Astrocyte (in vitro differentiated cells and primary cell): ENCODE measurements around the gene DNAJC6. TPM values are rescaled to one million over a fixed set of nuclear protein-coding genes. Genes with fewer than 3 reads are reported as not detected.

Experiments used
- DNase-seq: peaks from one replicate; pipeline ENCODE4 v3.0.0-alpha.2; 2010; ENCODE audit warnings: low read depth
- FAIRE-seq: peaks from 2 replicates; lab custom pipeline; 2011; peaks lifted over from hg19 to GRCh38; lab: Jason Lieb, UNC
- H2AFZ ChIP-seq: 2 replicates; pipeline ENCODE4 v1.6.0; 2012; ENCODE audit warnings: low read depth, low read length, inconsistent platforms
- H3K27ac ChIP-seq: 2 replicates; pipeline ENCODE4 v1.5.1; 2011; ENCODE audit warnings: low read depth, low read length, inconsistent platforms
- H3K27me3 ChIP-seq: 2 replicates; pipeline ENCODE4 v1.6.0; 2011; ENCODE audit warnings: low read length, inconsistent platforms; ENCODE audit not compliant: insufficient read depth
- H3K36me3 ChIP-seq: 2 replicates; pipeline ENCODE4 v1.5.1; 2011; ENCODE audit warnings: low read length, inconsistent platforms; ENCODE audit not compliant: insufficient read depth
- H3K4me1 ChIP-seq: 2 replicates; pipeline ENCODE4 v1.5.1; 2011; ENCODE audit warnings: low read length, inconsistent platforms; ENCODE audit not compliant: insufficient read depth
- H3K4me2 ChIP-seq: 2 replicates; pipeline ENCODE4 v1.6.0; 2012; ENCODE audit warnings: low read length, inconsistent platforms
- H3K4me3 ChIP-seq: 2 replicates; pipeline ENCODE4 v1.5.1; 2011; ENCODE audit warnings: low read depth, mild to moderate bottlenecking, low read length, inconsistent platforms; ENCODE audit not compliant: insufficient read depth
- H3K79me2 ChIP-seq: 2 replicates; pipeline ENCODE4 v1.6.0; 2012; ENCODE audit warnings: mild to moderate bottlenecking, low read length, inconsistent platforms; ENCODE audit not compliant: insufficient read depth
- H3K9ac ChIP-seq: 2 replicates; pipeline ENCODE4 v1.6.0; 2012; ENCODE audit warnings: mild to moderate bottlenecking, low read length, inconsistent platforms
- H3K9me3 ChIP-seq: 2 replicates; pipeline ENCODE4 v1.5.1; 2012; ENCODE audit warnings: low read depth, mild to moderate bottlenecking, low read length, inconsistent platforms; ENCODE audit not compliant: insufficient read depth
- H4K20me1 ChIP-seq: 2 replicates; pipeline ENCODE4 v1.6.0; 2012; ENCODE audit warnings: low read length, inconsistent platforms; ENCODE audit not compliant: insufficient read depth
- H3K27ac Mint-ChIP-seq: one replicate; pipeline ENCODE4 v1.8.0; 2021; ENCODE audit warnings: mild to moderate bottlenecking, mixed read lengths; ENCODE audit not compliant: unreplicated experiment
- H3K27me3 Mint-ChIP-seq: one replicate; pipeline ENCODE4 v1.8.0; 2021; ENCODE audit warnings: low read depth, mixed read lengths; ENCODE audit not compliant: unreplicated experiment
- H3K36me3 Mint-ChIP-seq: one replicate; pipeline ENCODE4 v1.8.0; 2021; ENCODE audit warnings: low read depth, mixed read lengths; ENCODE audit not compliant: unreplicated experiment
- H3K4me1 Mint-ChIP-seq: one replicate; pipeline ENCODE4 v1.8.0; 2021; ENCODE audit warnings: low read depth, mixed read lengths; ENCODE audit not compliant: unreplicated experiment
- H3K4me3 Mint-ChIP-seq: one replicate; pipeline ENCODE4 v1.8.0; 2021; ENCODE audit warnings: mild to moderate bottlenecking, moderate library complexity, mixed read lengths; ENCODE audit not compliant: unreplicated experiment
- H3K9me3 Mint-ChIP-seq: one replicate; pipeline ENCODE4 v1.8.0; 2021; ENCODE audit warnings: mild to moderate bottlenecking, mixed read lengths; ENCODE audit not compliant: unreplicated experiment
- CTCF ChIP-seq: IDR thresholded peaks from 2 replicates; pipeline ENCODE4 v1.5.1; 2011; ENCODE audit warnings: low read depth, mild to moderate bottlenecking, inconsistent platforms, low read length, moderate library complexity; ENCODE audit not compliant: insufficient read depth
- EZH2 ChIP-seq: IDR thresholded peaks from 2 replicates; pipeline ENCODE4 v1.6.1; 2012; ENCODE audit warnings: mild to moderate bottlenecking, low read length, inconsistent platforms; ENCODE audit not compliant: insufficient read depth
- total RNA-seq: library from RNA; stranded (reverse); gene quantifications from 2 replicates; pipeline ENCODE4 v1.2.1, GENCODE V29; 2021

DNAJC6 gene
- total RNA-seq, 1 donor from 2014 or later, result 8.9 TPM

GRCh38 chr1:65355031-65355712, 45.8 kb downstream of the DNAJC6 start:
- TF ChIP-seq EZH2, result no peak
- TF ChIP-seq CTCF, result no peak
- no peak overlapping the region for H3K4me2 ChIP-seq
- H3K9me3 ChIP-seq, result no peaks in the 10 kb centered on the region
- no peak overlapping the region for H3K4me3 Mint-ChIP-seq
- no peak overlapping the region for H3K4me3 ChIP-seq
- H3K27ac ChIP-seq, result no peak overlapping the region
- H3K36me3 ChIP-seq, result no peaks in the 10 kb centered on the region
- FAIRE-seq, result no peak
- no peaks in the 10 kb centered on the region for H3K27me3 ChIP-seq
- no peak overlapping the region for H3K9ac ChIP-seq
- no peaks in the 10 kb centered on the region for H4K20me1 ChIP-seq
- no peaks in the 10 kb centered on the region for H3K4me1 Mint-ChIP-seq
- peaks cover 2% of the 10 kb centered on the region for H3K36me3 Mint-ChIP-seq
- H3K4me1 ChIP-seq, result no peaks in the 10 kb centered on the region
- H3K27me3 Mint-ChIP-seq, result no peaks in the 10 kb centered on the region
- peaks cover 2% of the 10 kb centered on the region for H3K9me3 Mint-ChIP-seq
- no peak for DNase-seq
- no peak overlapping the region for H2AFZ ChIP-seq
- H3K27ac Mint-ChIP-seq, result no peak overlapping the region
- H3K79me2 ChIP-seq, result no peaks in the 10 kb centered on the region

- H3K4me3 ChIP-seq, result no peak overlapping the region
- FAIRE-seq, result no peak
- DNase-seq, result no peak
- Mint-ChIP-seq H3K36me3 (peaks cover 2% of the 10 kb centered on the region), H3K4me3 (no peak overlapping the region), H3K9me3 (peaks cover 2% of the 10 kb centered on the region), H3K27ac (no peak overlapping the region), H3K27me3 (no peaks in the 10 kb centered on the region), H3K4me1 (no peaks in the 10 kb centered on the region)
- H3K9me3 ChIP-seq, result no peaks in the 10 kb centered on the region
- no peaks in the 10 kb centered on the region for H3K36me3 ChIP-seq
- H3K27ac ChIP-seq, result no peak overlapping the region
- H3K79me2 ChIP-seq, result no peaks in the 10 kb centered on the region
- no peaks in the 10 kb centered on the region for H4K20me1 ChIP-seq
- no peak overlapping the region for H2AFZ ChIP-seq
- H3K4me2 ChIP-seq, result no peak overlapping the region
- no peak overlapping the region for H3K9ac ChIP-seq
- H3K4me1 ChIP-seq, result no peaks in the 10 kb centered on the region
- H3K27me3 ChIP-seq, result no peaks in the 10 kb centered on the region
- TF ChIP-seq EZH2, result no peak
- TF ChIP-seq CTCF, result no peak
These were observed 48.1 kb downstream of the DNAJC6 start for GRCh38 chr1:65357291-65357960.

GRCh38 chr1:65359888-65360287, 50.5 kb downstream of the DNAJC6 start:
- FAIRE-seq (no peak), DNase-seq (no peak)
- no peaks in the 10 kb centered on the region for H3K4me1 Mint-ChIP-seq
- no peak overlapping the region for H3K27ac ChIP-seq
- H4K20me1 ChIP-seq, result no peaks in the 10 kb centered on the region
- H3K9me3 ChIP-seq, result no peaks in the 10 kb centered on the region
- no peak overlapping the region for H3K9ac ChIP-seq
- no peak overlapping the region for H3K4me3 Mint-ChIP-seq
- H2AFZ ChIP-seq, result no peak overlapping the region
- H3K79me2 ChIP-seq, result no peaks in the 10 kb centered on the region
- no peaks in the 10 kb centered on the region for H3K36me3 ChIP-seq
- H3K27me3 ChIP-seq, result no peaks in the 10 kb centered on the region
- H3K27me3 Mint-ChIP-seq, result no peaks in the 10 kb centered on the region
- no peak for TF ChIP-seq EZH2
- no peak for TF ChIP-seq CTCF
- no peak overlapping the region for H3K4me2 ChIP-seq
- H3K4me3 ChIP-seq, result no peak overlapping the region
- H3K9me3 Mint-ChIP-seq, result peaks cover 2% of the 10 kb centered on the region
- no peak overlapping the region for H3K27ac Mint-ChIP-seq
- peaks cover 2% of the 10 kb centered on the region for H3K36me3 Mint-ChIP-seq
- no peaks in the 10 kb centered on the region for H3K4me1 ChIP-seq
